Uterus (tissue), 2 donors: ENCODE measurements around the gene GJB2.

Experiments
- POLR2A ChIP-seq, 2 donors: fragments of 450-650 bp; IDR thresholded peaks; one replicate each; pipeline ENCODE4 v1.6.1; 2016; ENCODE audit warnings: antibody characterized with exemption in 2 of 2, mild to moderate bottlenecking in 1 of 2, moderate library complexity in 1 of 2
- TF ChIP-seq, protein P1 (sequence below), 4 experiments: fragments of 200-600 bp in 2 of 4; fragments of 450-650 bp in 2 of 4; sonication (generic) in 2 of 4; IDR thresholded peaks; one replicate each; pipeline ENCODE4 v1.5.1; 2016 to 2019; ENCODE audit warnings: antibody characterized with exemption in 4 of 4, mild to moderate bottlenecking in 2 of 4, moderate library complexity in 1 of 4

GRCh38 chr13:20140487-20140886 lies 52.3 kb downstream of the GJB2 start:
- TF ChIP-seq, protein P1, sequence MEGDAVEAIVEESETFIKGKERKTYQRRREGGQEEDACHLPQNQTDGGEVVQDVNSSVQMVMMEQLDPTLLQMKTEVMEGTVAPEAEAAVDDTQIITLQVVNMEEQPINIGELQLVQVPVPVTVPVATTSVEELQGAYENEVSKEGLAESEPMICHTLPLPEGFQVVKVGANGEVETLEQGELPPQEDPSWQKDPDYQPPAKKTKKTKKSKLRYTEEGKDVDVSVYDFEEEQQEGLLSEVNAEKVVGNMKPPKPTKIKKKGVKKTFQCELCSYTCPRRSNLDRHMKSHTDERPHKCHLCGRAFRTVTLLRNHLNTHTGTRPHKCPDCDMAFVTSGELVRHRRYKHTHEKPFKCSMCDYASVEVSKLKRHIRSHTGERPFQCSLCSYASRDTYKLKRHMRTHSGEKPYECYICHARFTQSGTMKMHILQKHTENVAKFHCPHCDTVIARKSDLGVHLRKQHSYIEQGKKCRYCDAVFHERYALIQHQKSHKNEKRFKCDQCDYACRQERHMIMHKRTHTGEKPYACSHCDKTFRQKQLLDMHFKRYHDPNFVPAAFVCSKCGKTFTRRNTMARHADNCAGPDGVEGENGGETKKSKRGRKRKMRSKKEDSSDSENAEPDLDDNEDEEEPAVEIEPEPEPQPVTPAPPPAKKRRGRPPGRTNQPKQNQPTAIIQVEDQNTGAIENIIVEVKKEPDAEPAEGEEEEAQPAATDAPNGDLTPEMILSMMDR (IDR thresholded peaks at IDR 0.05) = no peak
- no peak for TF ChIP-seq POLR2A (IDR thresholded peaks at IDR 0.05)
